Measurements from ENCODE around the gene CLK1. TPM values are rescaled to one million over a fixed set of nuclear protein-coding genes. Genes with fewer than 3 reads are reported as not detected.

The CLK1 gene
- polyA plus RNA-seq, 1 donor from 2014 or later = 745 TPM

GRCh38 chr2:200847939-200848338, 16.5 kb downstream of the CLK1 start:
- TF ChIP-seq EZH2 (IDR thresholded peaks at IDR 0.05; ENCODE audit: borderline replicate concordance, insufficient read depth, low read length, poor library complexity, severe bottlenecking) (no peak), RAD21 (conservative IDR thresholded peaks at IDR 0.05) (no peak), REST (IDR thresholded peaks at IDR 0.05; ENCODE audit: borderline replicate concordance) (no peak), MXI1 (conservative IDR thresholded peaks at IDR 0.05; ENCODE audit: poor library complexity, severe bottlenecking) (no peak), EP300 (conservative IDR thresholded peaks at IDR 0.05; ENCODE audit: poor library complexity, severe bottlenecking) (no peak), POLR2AphosphoS5 (IDR thresholded peaks at IDR 0.05) (no peak)
- no peaks in the 10 kb centered on the region for H3K36me3 ChIP-seq (ENCODE audit: insufficient read depth, low read length)
- H3K9me2 ChIP-seq (ENCODE audit: insufficient read depth, low read length) = no peaks in the 10 kb centered on the region
- H3K4me3 ChIP-seq (ENCODE audit: low read length) = no peak overlapping the region
- H3K4me2 ChIP-seq (ENCODE audit: low read length) = no peak overlapping the region
- no peak overlapping the region for H3K27ac ChIP-seq (ENCODE audit: low read length)
- H3K79me2 ChIP-seq (replicated peaks; ENCODE audit: insufficient read depth, low read length) = no peaks in the 10 kb centered on the region
- H4K20me1 ChIP-seq (ENCODE audit: insufficient read depth) = no peaks in the 10 kb centered on the region
- H3K27me3 ChIP-seq (ENCODE audit: insufficient read depth, low read depth, low read length) = no peaks in the 10 kb centered on the region
- no peak overlapping the region for H3K9ac ChIP-seq (ENCODE audit: low read length)
- no peak overlapping the region for H2AFZ ChIP-seq (ENCODE audit: low read depth, low read length)
- no peaks in the 10 kb centered on the region for H3F3A ChIP-seq (ENCODE audit: insufficient read depth, low read length, poor library complexity, severe bottlenecking)
- H3K9me3 ChIP-seq (ENCODE audit: low read length) = no peaks in the 10 kb centered on the region

DNA sequence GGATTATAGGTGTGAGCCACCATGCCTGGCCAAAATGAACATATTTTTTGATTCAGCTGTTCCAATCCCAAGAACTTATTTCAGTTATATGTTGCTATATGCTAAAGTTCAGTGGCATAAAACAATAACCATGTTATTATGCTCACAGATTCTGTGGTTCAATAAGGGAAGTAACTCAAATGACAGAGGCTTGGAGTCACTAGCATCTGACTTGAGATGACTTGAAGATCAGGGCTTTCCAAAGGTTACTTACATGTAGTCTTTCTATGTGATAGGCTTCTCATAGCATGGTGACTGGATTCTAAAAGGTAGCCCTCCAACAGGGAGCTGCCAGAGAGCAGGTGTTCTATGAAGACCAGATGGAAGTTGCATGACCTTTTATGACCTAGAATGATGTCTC, 17.2 kb downstream of the CLK1 start:
- Histone ChIP-seq H3K27me3 (ENCODE audit: insufficient read depth, low read depth, low read length) (no peaks in the 10 kb centered on the region), H3K36me3 (ENCODE audit: insufficient read depth, low read length) (no peaks in the 10 kb centered on the region), H3K9me2 (ENCODE audit: insufficient read depth, low read length) (no peaks in the 10 kb centered on the region), H3K27ac (ENCODE audit: low read length) (no peak overlapping the region), H3F3A (ENCODE audit: insufficient read depth, low read length, poor library complexity, severe bottlenecking) (no peaks in the 10 kb centered on the region), H3K4me2 (ENCODE audit: low read length) (no peak overlapping the region), H3K9me3 (ENCODE audit: low read length) (no peaks in the 10 kb centered on the region), H3K9ac (ENCODE audit: low read length) (no peak overlapping the region), H3K4me3 (ENCODE audit: low read length) (no peak overlapping the region), H2AFZ (ENCODE audit: low read depth, low read length) (no peak overlapping the region), H4K20me1 (ENCODE audit: insufficient read depth) (no peaks in the 10 kb centered on the region), H3K79me2 (replicated peaks; ENCODE audit: insufficient read depth, low read length) (no peaks in the 10 kb centered on the region)
- TF ChIP-seq EZH2 (IDR thresholded peaks at IDR 0.05; ENCODE audit: borderline replicate concordance, insufficient read depth, low read length, poor library complexity, severe bottlenecking) = no peak
- TF ChIP-seq TAF1 (IDR thresholded peaks at IDR 0.05; ENCODE audit: low read depth) = no peak
- TF ChIP-seq RAD21 (conservative IDR thresholded peaks at IDR 0.05) = no peak
- no peak for TF ChIP-seq MXI1 (conservative IDR thresholded peaks at IDR 0.05; ENCODE audit: poor library complexity, severe bottlenecking)
- TF ChIP-seq, protein P1, sequence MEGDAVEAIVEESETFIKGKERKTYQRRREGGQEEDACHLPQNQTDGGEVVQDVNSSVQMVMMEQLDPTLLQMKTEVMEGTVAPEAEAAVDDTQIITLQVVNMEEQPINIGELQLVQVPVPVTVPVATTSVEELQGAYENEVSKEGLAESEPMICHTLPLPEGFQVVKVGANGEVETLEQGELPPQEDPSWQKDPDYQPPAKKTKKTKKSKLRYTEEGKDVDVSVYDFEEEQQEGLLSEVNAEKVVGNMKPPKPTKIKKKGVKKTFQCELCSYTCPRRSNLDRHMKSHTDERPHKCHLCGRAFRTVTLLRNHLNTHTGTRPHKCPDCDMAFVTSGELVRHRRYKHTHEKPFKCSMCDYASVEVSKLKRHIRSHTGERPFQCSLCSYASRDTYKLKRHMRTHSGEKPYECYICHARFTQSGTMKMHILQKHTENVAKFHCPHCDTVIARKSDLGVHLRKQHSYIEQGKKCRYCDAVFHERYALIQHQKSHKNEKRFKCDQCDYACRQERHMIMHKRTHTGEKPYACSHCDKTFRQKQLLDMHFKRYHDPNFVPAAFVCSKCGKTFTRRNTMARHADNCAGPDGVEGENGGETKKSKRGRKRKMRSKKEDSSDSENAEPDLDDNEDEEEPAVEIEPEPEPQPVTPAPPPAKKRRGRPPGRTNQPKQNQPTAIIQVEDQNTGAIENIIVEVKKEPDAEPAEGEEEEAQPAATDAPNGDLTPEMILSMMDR (IDR thresholded peaks at IDR 0.05; ENCODE audit: poor library complexity, severe bottlenecking) = no peak
- TF ChIP-seq REST (IDR thresholded peaks at IDR 0.05; ENCODE audit: borderline replicate concordance) = no peak
- no peak for TF ChIP-seq SMC3 (conservative IDR thresholded peaks at IDR 0.05; ENCODE audit: poor library complexity)
- TF ChIP-seq EP300 (conservative IDR thresholded peaks at IDR 0.05; ENCODE audit: poor library complexity, severe bottlenecking) = no peak
- no peak for TF ChIP-seq POLR2AphosphoS5 (IDR thresholded peaks at IDR 0.05)

Measured in neural cell (in vitro differentiated cells).